Measurements from ENCODE around the gene EPHB2.

DNA sequence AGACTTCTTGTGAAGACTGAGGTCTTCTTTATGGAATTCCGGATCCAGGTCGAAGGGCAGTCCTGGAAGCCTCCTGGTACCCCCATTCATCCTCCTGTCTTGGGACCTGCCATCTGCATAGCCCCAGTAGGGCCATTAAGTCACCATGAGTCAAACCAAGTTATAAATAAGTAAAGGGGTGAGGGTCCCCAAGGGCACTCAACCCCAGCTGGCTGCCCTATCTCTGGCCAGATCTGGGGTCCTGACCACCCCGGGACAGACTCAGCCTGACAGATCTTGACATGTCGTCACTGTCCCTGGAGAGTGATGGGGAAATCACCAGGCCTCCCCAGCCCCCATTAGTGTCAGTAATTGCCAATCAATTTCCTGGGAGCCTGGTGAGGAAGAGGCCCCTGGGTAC is 108.7 kb downstream of the EPHB2 start:
- TF ChIP-seq POLR2AphosphoS5 (IDR thresholded peaks at IDR 0.05) (no peak), CTCF (IDR thresholded peaks at IDR 0.05) (no peak), POLR2A (IDR thresholded peaks at IDR 0.05) (no peak)
